Common myeloid progenitor, CD34-positive (primary cell): ENCODE measurements around the gene ABCA13.
"Not testable (repeated sequence)": the region's sequence is repeated elsewhere in the genome, so short reads cannot be mapped to it uniquely, and the experiment has no call there.

Experiments
- CTCF ChIA-PET: fragments of 350-600 bp; sonication (Branson Sonifier 250); formaldehyde crosslinking; loops from one replicate; lab custom pipeline; 2021; ENCODE audit warnings: antibody characterized with exemption; lab: Charles Lee
- POLR2A ChIA-PET: fragments of 350-600 bp; sonication (Branson Sonifier 250); formaldehyde crosslinking; loops from one replicate; lab custom pipeline; 2021; ENCODE audit warnings: antibody characterized with exemption; lab: Charles Lee
- DNase-seq, 3 donors: peaks; one replicate each; pipeline versions ENCODE4 v3.0.0 to v3.0.0-alpha.2; 2013
- H3K27ac ChIP-seq, 2 experiments: 1 replicate in 1 of 2; 2 replicates in 1 of 2; pipeline ENCODE4 v1.7.0; 2013; ENCODE audit warnings: inconsistent platforms in 2 of 2, low read length in 2 of 2, mild to moderate bottlenecking in 2 of 2, low read depth in 1 of 2, moderate library complexity in 1 of 2; ENCODE audit not compliant: severe bottlenecking in 2 of 2, insufficient read depth in 1 of 2, poor library complexity in 1 of 2
- H3K27me3 ChIP-seq, 5 experiments: replicated peaks in 2 of 5; 1 replicate in 3 of 5; 2 replicates in 2 of 5; pipeline versions ENCODE4 v1.6.1 to v1.7.0; 2013; ENCODE audit warnings: low read length in 4 of 5, mild to moderate bottlenecking in 2 of 5, moderate library complexity in 2 of 5, inconsistent platforms in 1 of 5; ENCODE audit not compliant: insufficient read depth in 5 of 5, control insufficient read depth in 4 of 5
- H3K36me3 ChIP-seq, 4 experiments: 1 replicate in 2 of 4; 2 replicates in 2 of 4; pipeline versions ENCODE4 v1.6.1 to v1.7.0; 2013; ENCODE audit warnings: low read length in 3 of 4, control low read depth in 1 of 4, mild to moderate bottlenecking in 1 of 4; ENCODE audit not compliant: control insufficient read depth in 4 of 4, insufficient read depth in 4 of 4
- H3K4me1 ChIP-seq, 4 experiments: 1 replicate in 3 of 4; 2 replicates in 1 of 4; pipeline versions ENCODE4 v1.6.1 to v1.7.1; 2013; ENCODE audit warnings: low read length in 3 of 4, mild to moderate bottlenecking in 3 of 4, control low read depth in 1 of 4, inconsistent platforms in 1 of 4, moderate library complexity in 1 of 4; ENCODE audit not compliant: control insufficient read depth in 4 of 4, insufficient read depth in 4 of 4; ENCODE audit errors: control extremely low read depth in 1 of 4
- H3K4me3 ChIP-seq, 7 experiments: 1 replicate in 4 of 7; 2 replicates in 3 of 7; pipeline versions ENCODE4 v1.5.1 to v1.7.0; 2013; ENCODE audit warnings: mild to moderate bottlenecking in 7 of 7, low read length in 6 of 7, moderate library complexity in 6 of 7, inconsistent platforms in 2 of 7, low read depth in 2 of 7, control low read depth in 1 of 7; ENCODE audit not compliant: insufficient read depth in 4 of 7, control insufficient read depth in 1 of 7; ENCODE audit errors: extremely low read depth in 1 of 7
- H3K9me3 ChIP-seq, 5 experiments: 1 replicate in 4 of 5; 2 replicates in 1 of 5; pipeline versions ENCODE4 v1.6.1 to v1.7.1; 2013; ENCODE audit warnings: low read length in 4 of 5, mild to moderate bottlenecking in 2 of 5, inconsistent platforms in 1 of 5, low read depth in 1 of 5, moderate library complexity in 1 of 5; ENCODE audit not compliant: control insufficient read depth in 4 of 5, insufficient read depth in 2 of 5; ENCODE audit errors: control extremely low read depth in 1 of 5
- WGBS: methylation state at CpG from one replicate; pipeline ENCODE4 v1.1.5; 2013; ENCODE audit not compliant: insufficient coverage; 5-methylcytosine and 5-hydroxymethylcytosine counted together

ABCA13 gene

DNA sequence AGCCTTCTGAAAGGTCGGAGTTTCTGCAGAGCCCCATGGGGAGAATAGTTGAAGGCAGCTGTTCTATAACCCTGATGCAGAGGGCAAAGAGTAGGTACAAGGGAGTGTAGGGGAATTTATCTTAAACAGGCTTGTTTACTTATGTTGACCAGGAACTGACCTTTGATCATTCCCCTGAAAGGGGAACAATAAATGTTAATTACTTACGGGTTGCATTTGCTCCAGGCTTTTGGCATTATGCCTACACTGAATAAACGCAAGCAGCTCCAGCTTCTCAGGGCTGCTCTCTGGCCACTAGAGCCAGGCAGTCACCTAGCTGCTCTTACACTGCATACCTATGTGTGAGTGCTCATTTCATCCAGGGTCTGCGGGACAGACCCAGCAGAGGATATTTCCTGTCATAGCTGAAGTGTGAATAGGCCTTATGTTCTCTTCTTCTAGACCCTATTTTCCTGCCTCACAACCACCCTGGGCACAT, 26.9 kb upstream of the ABCA13 start:
- H3K27ac ChIP-seq, result no peak overlapping the region
- WGBS, result 90% methylated on average over 4 of the region's 4 CpGs
- no peaks in the 10 kb centered on the region for H3K27me3 ChIP-seq
- CTCF ChIA-PET, result interaction anchor here (1.2 kb wide), 1 partner anchor 19 kb away, joined by 5 read pairs; no protein-coding TSS in a partner anchor
- POLR2A ChIA-PET, result no interaction called here
- peaks cover 0 to 15% (median 6%) of the 10 kb centered on the region in 4 experiments for H3K4me1 ChIP-seq
- no peak for DNase-seq
- H3K4me3 ChIP-seq, result no peak overlapping the region
- H3K36me3 ChIP-seq, result no peaks in the 10 kb centered on the region
- H3K9me3 ChIP-seq, result peaks cover 0 to 6% (median 0%) of the 10 kb centered on the region in 5 experiments

DNA sequence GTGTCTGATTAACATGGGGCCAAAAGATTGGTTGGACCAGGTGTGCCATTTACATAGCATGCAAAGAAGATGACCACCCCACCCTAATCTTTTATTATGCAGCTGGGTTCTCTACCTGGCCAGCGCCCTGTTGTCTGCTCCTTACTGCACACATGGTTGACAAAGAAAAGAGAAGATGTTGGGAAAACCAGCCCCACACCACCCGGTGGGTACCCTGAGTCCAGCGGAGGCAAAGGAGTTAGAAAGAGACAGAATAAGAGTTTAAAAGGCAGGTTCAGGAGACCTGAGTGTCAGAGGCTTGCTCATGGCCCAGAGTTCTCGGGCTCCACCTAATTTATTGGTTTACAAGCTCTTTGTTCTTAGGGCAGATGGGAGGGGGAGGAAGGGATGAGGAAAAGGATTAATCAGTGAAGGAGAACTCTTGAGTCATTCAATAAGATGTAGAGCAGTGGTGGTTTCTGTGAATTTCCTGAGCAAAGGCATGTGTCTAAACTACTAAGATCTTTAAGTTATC, 24.1 kb upstream of the ABCA13 start:
- ChIA-PET CTCF (interaction anchor here (1.3 to 1.7 kb wide), 2 partner anchors 10 to 16 kb away, joined by 3 to 6 read pairs; no protein-coding TSS in a partner anchor), POLR2A (no interaction called here)

GRCh38 chr7:48147690-48148089, 23.6 kb upstream of the ABCA13 start:
- POLR2A ChIA-PET, H3K27me3 ChIP-seq, H3K27ac ChIP-seq, H3K36me3 ChIP-seq, H3K4me3 ChIP-seq, H3K9me3 ChIP-seq, DNase-seq, H3K4me1 ChIP-seq: not testable (repeated sequence)
- 93% methylated on average over 6 of the region's 7 CpGs for WGBS
- CTCF ChIA-PET, result interaction anchor here (0.6 to 1.7 kb wide), 3 partner anchors 11 to 1571 kb away, joined by 3 to 6 read pairs (median 3); no protein-coding TSS in a partner anchor

More for the DNA sequence above, 24.1 kb upstream of the ABCA13 start:
- no peaks in the 10 kb centered on the region for H3K27me3 ChIP-seq
- WGBS, result 84% methylated on average over 3 of the region's 4 CpGs
- no peak overlapping the region for H3K27ac ChIP-seq
- no peaks in the 10 kb centered on the region for H3K36me3 ChIP-seq
- no peak for DNase-seq
- H3K4me3 ChIP-seq, result no peak overlapping the region
- peaks cover 0 to 6% (median 0%) of the 10 kb centered on the region in 5 experiments for H3K9me3 ChIP-seq
- H3K4me1 ChIP-seq, result no peaks in the 10 kb centered on the region

GRCh38 chr7:48148311-48148710, 22.9 kb upstream of the ABCA13 start:
- CTCF ChIA-PET, result interaction anchor here (0.6 to 1.7 kb wide), 3 partner anchors 11 to 1570 kb away, joined by 3 to 6 read pairs (median 3); no protein-coding TSS in a partner anchor
- H3K4me3 ChIP-seq, result no peak overlapping the region
- DNase-seq, result no peak
- no peaks in the 10 kb centered on the region for H3K27me3 ChIP-seq
- peaks cover 0 to 2% (median 0%) of the 10 kb centered on the region in 5 experiments for H3K9me3 ChIP-seq
- POLR2A ChIA-PET, result no interaction called here
- no peaks in the 10 kb centered on the region for H3K4me1 ChIP-seq
- H3K27ac ChIP-seq, result no peak overlapping the region
- 100% methylated on average over 1 of the region's 2 CpGs for WGBS
- H3K36me3 ChIP-seq, result no peaks in the 10 kb centered on the region

DNA sequence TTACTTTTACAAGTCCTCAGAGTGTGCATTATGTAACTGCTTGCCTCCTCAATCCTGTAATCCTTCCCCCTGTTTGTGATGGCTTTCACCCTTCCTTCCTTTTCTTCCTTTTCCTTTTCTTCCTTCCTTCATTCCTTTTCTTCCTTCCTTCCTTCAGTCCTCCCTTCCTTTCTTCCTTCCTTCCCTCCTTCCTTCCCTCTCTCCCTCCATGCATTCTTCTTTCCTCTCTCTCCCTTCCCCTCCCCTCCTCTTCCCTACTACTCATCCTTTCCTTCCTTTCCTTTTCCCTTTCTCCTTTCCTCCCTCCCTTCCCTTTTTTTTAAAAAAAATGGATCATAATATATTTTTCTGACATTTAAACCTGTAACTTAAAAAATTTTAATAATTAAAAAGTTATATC, 22.2 kb upstream of the ABCA13 start:
- Histone ChIP-seq H3K27me3 (no peaks in the 10 kb centered on the region), H3K4me3 (no peak overlapping the region), H3K4me1 (no peaks in the 10 kb centered on the region), H3K36me3 (no peaks in the 10 kb centered on the region), H3K9me3 (peaks cover 0 to under 1% (median 0%) of the 10 kb centered on the region in 5 experiments), H3K27ac (no peak overlapping the region)
- ChIA-PET CTCF (interaction anchor here (1.5 kb wide), 1 partner anchor 8 kb away, joined by 4 read pairs; no protein-coding TSS in a partner anchor), POLR2A (no interaction called here)
- no peak for DNase-seq

GRCh38 chr7:48150086-48150485, 21.2 kb upstream of the ABCA13 start:
- ChIA-PET POLR2A (no interaction called here), CTCF (interaction anchor here (0.9 to 1.5 kb wide), 2 partner anchors 9 to 130 kb away, joined by 3 to 4 read pairs; no protein-coding TSS in a partner anchor)
- Histone ChIP-seq H3K4me1 (no peaks in the 10 kb centered on the region), H3K36me3 (no peaks in the 10 kb centered on the region), H3K27me3 (no peaks in the 10 kb centered on the region), H3K27ac (no peak overlapping the region), H3K4me3 (no peak overlapping the region), H3K9me3 (peaks cover 0 to 8% (median 2%) of the 10 kb centered on the region in 5 experiments)
- no peak for DNase-seq
- WGBS, result 75% methylated on average over 3 of the region's 3 CpGs

GRCh38 chr7:48154792-48155413, 16.4 kb upstream of the ABCA13 start:
- Histone ChIP-seq H3K27ac (no peak overlapping the region), H3K4me3 (no peak overlapping the region), H3K36me3 (no peaks in the 10 kb centered on the region), H3K27me3 (no peaks in the 10 kb centered on the region), H3K4me1 (no peaks in the 10 kb centered on the region), H3K9me3 (peaks cover 0 to 14% (median 2%) of the 10 kb centered on the region in 5 experiments)
- peak in 1 of 3 donors; percentile 10 for DNase-seq
- ChIA-PET POLR2A (interaction anchor here (0.8 kb wide), 1 partner anchor 44 kb away, joined by 3 read pairs; no protein-coding TSS in a partner anchor), CTCF (interaction anchor here (0.6 to 1.2 kb wide), 4 partner anchors 14 to 500 kb away, joined by 3 to 5 read pairs (median 4); no protein-coding TSS in a partner anchor)
- 94% methylated on average over 5 of the region's 8 CpGs for WGBS
